ENCODE results near the gene CELF4.

Gene CELF4

GRCh38 chr18:37289423-37289822, 276.2 kb downstream of the CELF4 start:
- FAIRE-seq (no peak), DNase-seq (ENCODE audit: insufficient read length) (no peak)
- TF ChIP-seq POLR2AphosphoS5 (IDR thresholded peaks at IDR 0.05; ENCODE audit: low read depth, low read length) (no peak), TAF1 (IDR thresholded peaks at IDR 0.05; ENCODE audit: borderline replicate concordance, low read depth, low read length) (no peak), POLR2A (IDR thresholded peaks at IDR 0.05; ENCODE audit: low read depth, low read length) (no peak)

- TF ChIP-seq POLR2A (IDR thresholded peaks at IDR 0.05; ENCODE audit: low read depth, low read length) (no peak), TAF1 (IDR thresholded peaks at IDR 0.05; ENCODE audit: borderline replicate concordance, low read depth, low read length) (no peak), POLR2AphosphoS5 (IDR thresholded peaks at IDR 0.05; ENCODE audit: low read depth, low read length) (no peak)
- no peak for DNase-seq (ENCODE audit: insufficient read length)
- FAIRE-seq, result no peak
Observed at GRCh38 chr18:37287601-37288000, 278.0 kb downstream of the CELF4 start.

- DNase-seq (ENCODE audit: insufficient read length) (no peak), FAIRE-seq (no peak)
- TF ChIP-seq POLR2A (IDR thresholded peaks at IDR 0.05; ENCODE audit: low read depth, low read length) (no peak), TAF1 (IDR thresholded peaks at IDR 0.05; ENCODE audit: borderline replicate concordance, low read depth, low read length) (no peak), POLR2AphosphoS5 (IDR thresholded peaks at IDR 0.05; ENCODE audit: low read depth, low read length) (no peak)
Observed at GRCh38 chr18:37286801-37287200, 278.8 kb downstream of the CELF4 start.

- DNase-seq (ENCODE audit: insufficient read length) (no peak), FAIRE-seq (no peak)
- no peak for TF ChIP-seq POLR2A (IDR thresholded peaks at IDR 0.05; ENCODE audit: low read depth, low read length)
- TF ChIP-seq TAF1 (IDR thresholded peaks at IDR 0.05; ENCODE audit: borderline replicate concordance, low read depth, low read length), result no peak
- TF ChIP-seq POLR2AphosphoS5 (IDR thresholded peaks at IDR 0.05; ENCODE audit: low read depth, low read length), result no peak
Observed at GRCh38 chr18:37285825-37286224, 279.8 kb downstream of the CELF4 start.

GRCh38 chr18:37284260-37284659, 281.3 kb downstream of the CELF4 start:
- TF ChIP-seq POLR2A (IDR thresholded peaks at IDR 0.05; ENCODE audit: low read depth, low read length), result no peak
- TF ChIP-seq TAF1 (IDR thresholded peaks at IDR 0.05; ENCODE audit: borderline replicate concordance, low read depth, low read length), result no peak
- FAIRE-seq (no peak), DNase-seq (ENCODE audit: insufficient read length) (no peak)

- no peak for DNase-seq (ENCODE audit: insufficient read length)
- TF ChIP-seq POLR2AphosphoS5 (IDR thresholded peaks at IDR 0.05; ENCODE audit: low read depth, low read length) (no peak), TAF1 (IDR thresholded peaks at IDR 0.05; ENCODE audit: borderline replicate concordance, low read depth, low read length) (no peak), POLR2A (IDR thresholded peaks at IDR 0.05; ENCODE audit: low read depth, low read length) (no peak)
Observed at GRCh38 chr18:37282386-37283037, 283.1 kb downstream of the CELF4 start.

GRCh38 chr18:37280701-37281393, 284.8 kb downstream of the CELF4 start:
- no peak for DNase-seq (ENCODE audit: insufficient read length)
- no peak for FAIRE-seq
- TF ChIP-seq POLR2A (IDR thresholded peaks at IDR 0.05; ENCODE audit: low read depth, low read length), result no peak
- TF ChIP-seq POLR2AphosphoS5 (IDR thresholded peaks at IDR 0.05; ENCODE audit: low read depth, low read length), result no peak
- TF ChIP-seq TAF1 (IDR thresholded peaks at IDR 0.05; ENCODE audit: borderline replicate concordance, low read depth, low read length), result no peak

More at GRCh38 chr18:37282386-37283037, 283.1 kb downstream of the CELF4 start:
- FAIRE-seq, result no peak

GRCh38 chr18:37277804-37278203, 287.8 kb downstream of the CELF4 start:
- TF ChIP-seq POLR2AphosphoS5 (IDR thresholded peaks at IDR 0.05; ENCODE audit: low read depth, low read length), result no peak
- FAIRE-seq, result no peak

GRCh38 chr18:37276111-37276890, 289.3 kb downstream of the CELF4 start:
- no peak for DNase-seq (ENCODE audit: insufficient read length)
- no peak for TF ChIP-seq POLR2AphosphoS5 (IDR thresholded peaks at IDR 0.05; ENCODE audit: low read depth, low read length)
- TF ChIP-seq POLR2A (IDR thresholded peaks at IDR 0.05; ENCODE audit: low read depth, low read length), result no peak
- no peak for TF ChIP-seq TAF1 (IDR thresholded peaks at IDR 0.05; ENCODE audit: borderline replicate concordance, low read depth, low read length)
- FAIRE-seq, result no peak

More at GRCh38 chr18:37277804-37278203, 287.8 kb downstream of the CELF4 start:
- no peak for DNase-seq (ENCODE audit: insufficient read length)

GRCh38 chr18:37275237-37275741, 290.3 kb downstream of the CELF4 start:
- no peak for FAIRE-seq
- TF ChIP-seq POLR2AphosphoS5 (IDR thresholded peaks at IDR 0.05; ENCODE audit: low read depth, low read length), result no peak
- TF ChIP-seq POLR2A (IDR thresholded peaks at IDR 0.05; ENCODE audit: low read depth, low read length), result no peak
- no peak for TF ChIP-seq TAF1 (IDR thresholded peaks at IDR 0.05; ENCODE audit: borderline replicate concordance, low read depth, low read length)
- no peak for DNase-seq (ENCODE audit: insufficient read length)

Measured in GM12892 (cell line).